Measurements from ENCODE around the gene LRCOL1.

Gene LRCOL1

GRCh38 chr12:132629330-132629729, 18.9 kb upstream of the LRCOL1 start:
- Histone ChIP-seq H3F3A (ENCODE audit: insufficient read depth, low read length) (no peaks in the 10 kb centered on the region), H3K4me2 (ENCODE audit: low read depth, low read length) (no peak overlapping the region), H3K9me2 (replicated peaks; ENCODE audit: insufficient read depth, low read length) (no peaks in the 10 kb centered on the region), H3K4me3 (ENCODE audit: low read length) (no peak overlapping the region), H4K20me1 (ENCODE audit: insufficient read depth, low read length) (no peaks in the 10 kb centered on the region), H3K4me1 (ENCODE audit: low read length) (no peaks in the 10 kb centered on the region), H3K27me3 (replicated peaks; ENCODE audit: insufficient read depth, low read length) (no peaks in the 10 kb centered on the region), H3K27ac (ENCODE audit: low read length) (no peak overlapping the region), H3K9me3 (replicated peaks; ENCODE audit: insufficient read depth, low read length) (no peaks in the 10 kb centered on the region), H3K79me2 (ENCODE audit: low read length) (no peaks in the 10 kb centered on the region), H2AFZ (ENCODE audit: low read length) (no peak overlapping the region), H3K9ac (ENCODE audit: low read length) (no peak overlapping the region), H3K36me3 (replicated peaks; ENCODE audit: insufficient read depth, low read length) (no peaks in the 10 kb centered on the region)
- TF ChIP-seq CTCF (IDR thresholded peaks at IDR 0.05; ENCODE audit: low read length) = no peak
- TF ChIP-seq EZH2phosphoT487 (IDR thresholded peaks at IDR 0.05; ENCODE audit: low read length) = no peak
- TF ChIP-seq EZH2 (optimal IDR thresholded peaks at IDR 0.05; ENCODE audit: low read depth, low read length) = no peak
- no peak for DNase-seq

- Histone ChIP-seq H2AFZ (ENCODE audit: low read length) (no peak overlapping the region), H3K4me1 (ENCODE audit: low read length) (no peaks in the 10 kb centered on the region), H3K9ac (ENCODE audit: low read length) (no peak overlapping the region), H3K4me2 (ENCODE audit: low read depth, low read length) (no peak overlapping the region), H3K27ac (ENCODE audit: low read length) (no peak overlapping the region), H3K36me3 (replicated peaks; ENCODE audit: insufficient read depth, low read length) (no peaks in the 10 kb centered on the region), H3K9me3 (replicated peaks; ENCODE audit: insufficient read depth, low read length) (no peaks in the 10 kb centered on the region), H3K4me3 (ENCODE audit: low read length) (no peak overlapping the region), H3K9me2 (replicated peaks; ENCODE audit: insufficient read depth, low read length) (no peaks in the 10 kb centered on the region), H4K20me1 (ENCODE audit: insufficient read depth, low read length) (no peaks in the 10 kb centered on the region), H3F3A (ENCODE audit: insufficient read depth, low read length) (no peaks in the 10 kb centered on the region), H3K27me3 (replicated peaks; ENCODE audit: insufficient read depth, low read length) (no peaks in the 10 kb centered on the region), H3K79me2 (ENCODE audit: low read length) (no peaks in the 10 kb centered on the region)
- no peak for DNase-seq
- TF ChIP-seq EZH2 (optimal IDR thresholded peaks at IDR 0.05; ENCODE audit: low read depth, low read length) (no peak), EZH2phosphoT487 (IDR thresholded peaks at IDR 0.05; ENCODE audit: low read length) (no peak), CTCF (IDR thresholded peaks at IDR 0.05; ENCODE audit: low read length) (no peak)
These were observed 15.5 kb upstream of the LRCOL1 start for GRCh38 chr12:132625731-132626430.

GRCh38 chr12:132624910-132625630, 14.7 kb upstream of the LRCOL1 start:
- no peaks in the 10 kb centered on the region for H3K36me3 ChIP-seq (replicated peaks; ENCODE audit: insufficient read depth, low read length)
- H3K9ac ChIP-seq (ENCODE audit: low read length) = no peak overlapping the region
- no peaks in the 10 kb centered on the region for H3K9me3 ChIP-seq (replicated peaks; ENCODE audit: insufficient read depth, low read length)
- DNase-seq = no peak
- H3K79me2 ChIP-seq (ENCODE audit: low read length) = no peaks in the 10 kb centered on the region
- no peaks in the 10 kb centered on the region for H3K27me3 ChIP-seq (replicated peaks; ENCODE audit: insufficient read depth, low read length)
- H3K4me1 ChIP-seq (ENCODE audit: low read length) = no peaks in the 10 kb centered on the region
- H3K27ac ChIP-seq (ENCODE audit: low read length) = no peak overlapping the region
- H3K4me2 ChIP-seq (ENCODE audit: low read depth, low read length) = no peak overlapping the region
- H3K4me3 ChIP-seq (ENCODE audit: low read length) = no peak overlapping the region
- no peaks in the 10 kb centered on the region for H4K20me1 ChIP-seq (ENCODE audit: insufficient read depth, low read length)
- H3F3A ChIP-seq (ENCODE audit: insufficient read depth, low read length) = no peaks in the 10 kb centered on the region
- H2AFZ ChIP-seq (ENCODE audit: low read length) = no peak overlapping the region
- no peak for TF ChIP-seq EZH2 (optimal IDR thresholded peaks at IDR 0.05; ENCODE audit: low read depth, low read length)
- TF ChIP-seq EZH2phosphoT487 (IDR thresholded peaks at IDR 0.05; ENCODE audit: low read length) = no peak
- H3K9me2 ChIP-seq (replicated peaks; ENCODE audit: insufficient read depth, low read length) = no peaks in the 10 kb centered on the region
